BLaER1 treated with 17β-estradiol and CSF1 and Interleukin-3, amounts not matched to agents 10 nM and 100 nM (cell line): ENCODE results near the gene CACNA2D2.

ENCODE experiments used
- H3K27ac ChIP-seq, 11 experiments: shearing (Covaris generic); formaldehyde crosslinking; 2 replicates each; pipeline ENCODE4 v1.8.1; 2022
- H3K27me3 ChIP-seq, 11 experiments: shearing (Covaris generic); formaldehyde crosslinking; 2 replicates each; pipeline ENCODE4 v1.8.1; 2022
- H3K36me3 ChIP-seq, 11 experiments: shearing (Covaris generic); formaldehyde crosslinking; 2 replicates each; pipeline ENCODE4 v1.8.1; 2022
- H3K4me1 ChIP-seq, 10 experiments: shearing (Covaris generic); formaldehyde crosslinking; 2 replicates each; pipeline ENCODE4 v1.8.1; 2022
- H3K4me2 ChIP-seq, 11 experiments: shearing (Covaris generic); formaldehyde crosslinking; 2 replicates each; pipeline ENCODE4 v1.8.1; 2022
- H3K4me3 ChIP-seq, 10 experiments: shearing (Covaris generic); formaldehyde crosslinking; 2 replicates each; pipeline ENCODE4 v1.8.1; 2022
- H3K9ac ChIP-seq, 11 experiments: shearing (Covaris generic); formaldehyde crosslinking; 2 replicates each; pipeline ENCODE4 v1.8.1; 2022
- H3K9me3 ChIP-seq, 11 experiments: shearing (Covaris generic); formaldehyde crosslinking; replicated peaks in 1 of 11; 2 replicates each; pipeline ENCODE4 v1.8.1; 2022
- H4K20me1 ChIP-seq, 11 experiments: shearing (Covaris generic); formaldehyde crosslinking; 2 replicates each; pipeline ENCODE4 v1.8.1; 2022
- Cebpa-rat ChIP-seq, 11 experiments: shearing (Covaris generic); IDR thresholded peaks; 2 replicates each; pipeline ENCODE4 v1.8.1; 2022

The CACNA2D2 gene

GRCh38 chr3:50359760-50360110 is 143.7 kb downstream of the CACNA2D2 start:
- Histone ChIP-seq H3K27me3 (no peaks in the 10 kb centered on the region), H3K4me3 (peak overlapping the region in 4 of 10 experiments; percentile 72 to 82 (median 78); a peak in 5 of 20 replicates), H3K27ac (peak overlapping the region in 3 of 11 experiments; percentile 15 to 96 (median 47); a peak in 6 of 22 replicates), H4K20me1 (peaks cover 40 to 44% (median 43%) of the 10 kb centered on the region in 11 experiments), H3K36me3 (peaks cover 23 to 37% (median 28%) of the 10 kb centered on the region in 11 experiments), H3K9ac (peak overlapping the region in 3 of 11 experiments; percentile 16 to 92 (median 91); a peak in 2 of 22 replicates), H3K9me3 (no peaks in the 10 kb centered on the region), H3K4me1 (peaks cover 44 to 62% (median 58%) of the 10 kb centered on the region in 10 experiments), H3K4me2 (peak overlapping the region; percentile 29 to 100 (median 55); a peak in 18 of 22 replicates)
- no peak for TF ChIP-seq Cebpa-rat (IDR thresholded peaks at IDR 0.05)

GRCh38 chr3:50358911-50359759 is 144.3 kb downstream of the CACNA2D2 start, which contains the start of gene TMEM115:
Gene TMEM115, minus strand, starts transcription at chr3:50359521. Its CDS starts 458 bp downstream, at chr3:50359063.
- H3K36me3 ChIP-seq = peaks cover 29 to 43% (median 34%) of the 10 kb centered on the region in 11 experiments
- TF ChIP-seq Cebpa-rat (IDR thresholded peaks at IDR 0.05) = no peak
- H3K4me1 ChIP-seq = peaks cover 44 to 59% (median 53%) of the 10 kb centered on the region in 10 experiments
- H3K27ac ChIP-seq = peak within 1 kb of the TSS; percentile 84 to 96 (median 91)
- H3K9me3 ChIP-seq = no peaks in the 10 kb centered on the region
- H4K20me1 ChIP-seq = peaks cover 46 to 50% (median 49%) of the 10 kb centered on the region in 11 experiments
- no peaks in the 10 kb centered on the region for H3K27me3 ChIP-seq
- peak within 1 kb of the TSS; percentile 72 to 96 (median 82) for H3K4me3 ChIP-seq
- peak within 1 kb of the TSS; percentile 92 to 100 (median 99) for H3K4me2 ChIP-seq
- H3K9ac ChIP-seq = peak within 1 kb of the TSS; percentile 91 to 99 (median 93)

- TF ChIP-seq Cebpa-rat (IDR thresholded peaks at IDR 0.05) = no peak
- Histone ChIP-seq H3K4me2 (peak overlapping the region; percentile 92 to 100 (median 99)), H3K36me3 (peaks cover 36 to 50% (median 41%) of the 10 kb centered on the region in 11 experiments), H3K4me3 (peak overlapping the region; percentile 72 to 96 (median 82)), H3K9me3 (no peaks in the 10 kb centered on the region), H3K27me3 (no peaks in the 10 kb centered on the region), H3K27ac (peak overlapping the region; percentile 84 to 96 (median 91)), H4K20me1 (peaks cover 53 to 57% (median 56%) of the 10 kb centered on the region in 11 experiments), H3K9ac (peak overlapping the region; percentile 91 to 99 (median 93)), H3K4me1 (peaks cover 42 to 64% (median 55%) of the 10 kb centered on the region in 10 experiments)
Measured at GRCh38 chr3:50358355-50358910, 145.0 kb downstream of the CACNA2D2 start.

- Histone ChIP-seq H3K27ac (peak overlapping the region in 9 of 11 experiments; percentile 6 to 96 (median 47); a peak in 14 of 22 replicates), H3K4me1 (peaks cover 42 to 73% (median 61%) of the 10 kb centered on the region in 10 experiments), H3K9me3 (no peaks in the 10 kb centered on the region), H3K36me3 (peaks cover 42 to 60% (median 51%) of the 10 kb centered on the region in 11 experiments), H3K4me2 (peak overlapping the region; percentile 92 to 100 (median 99)), H4K20me1 (peaks cover 59 to 67% (median 65%) of the 10 kb centered on the region in 11 experiments), H3K4me3 (peak overlapping the region; percentile 72 to 96 (median 82)), H3K9ac (peak overlapping the region; percentile 91 to 99 (median 93)), H3K27me3 (no peaks in the 10 kb centered on the region)
- no peak for TF ChIP-seq Cebpa-rat (IDR thresholded peaks at IDR 0.05)
Measured at GRCh38 chr3:50357481-50357880, 146.0 kb downstream of the CACNA2D2 start.

GRCh38 chr3:50356553-50356952 is 146.9 kb downstream of the CACNA2D2 start:
- H3K9me3 ChIP-seq = no peaks in the 10 kb centered on the region
- H3K4me3 ChIP-seq = peak overlapping the region; percentile 72 to 96 (median 82)
- H3K9ac ChIP-seq = peak overlapping the region; percentile 91 to 99 (median 93); a peak in 20 of 22 replicates
- peaks cover 40 to 74% (median 67%) of the 10 kb centered on the region in 10 experiments for H3K4me1 ChIP-seq
- peak overlapping the region in 5 of 11 experiments; percentile 8 to 96 (median 91); a peak in 5 of 22 replicates for H3K27ac ChIP-seq
- peaks cover 42 to 69% (median 58%) of the 10 kb centered on the region in 11 experiments for H3K36me3 ChIP-seq
- TF ChIP-seq Cebpa-rat (IDR thresholded peaks at IDR 0.05) = no peak
- peaks cover 60 to 76% (median 74%) of the 10 kb centered on the region in 11 experiments for H4K20me1 ChIP-seq
- peak overlapping the region; percentile 92 to 100 (median 99) for H3K4me2 ChIP-seq
- no peaks in the 10 kb centered on the region for H3K27me3 ChIP-seq

- Histone ChIP-seq H3K4me2 (peak overlapping the region; percentile 92 to 100 (median 99)), H3K9me3 (no peaks in the 10 kb centered on the region), H3K9ac (peak overlapping the region; percentile 91 to 99 (median 93); a peak in 19 of 22 replicates), H4K20me1 (peaks cover 64 to 82% (median 80%) of the 10 kb centered on the region in 11 experiments), H3K27me3 (no peaks in the 10 kb centered on the region), H3K36me3 (peaks cover 42 to 72% (median 60%) of the 10 kb centered on the region in 11 experiments), H3K4me1 (peaks cover 46 to 78% (median 72%) of the 10 kb centered on the region in 10 experiments), H3K4me3 (peak overlapping the region; percentile 72 to 96 (median 82); a peak in 19 of 20 replicates), H3K27ac (peak overlapping the region in 5 of 11 experiments; percentile 8 to 96 (median 18); a peak in 5 of 22 replicates)
- no peak for TF ChIP-seq Cebpa-rat (IDR thresholded peaks at IDR 0.05)
Measured at GRCh38 chr3:50355829-50356552, 147.4 kb downstream of the CACNA2D2 start.

GRCh38 chr3:50354850-50355249 is 148.6 kb downstream of the CACNA2D2 start:
- H3K4me3 ChIP-seq = no peak overlapping the region
- H3K27me3 ChIP-seq = no peaks in the 10 kb centered on the region
- peaks cover 53 to 85% (median 77%) of the 10 kb centered on the region in 10 experiments for H3K4me1 ChIP-seq
- H3K4me2 ChIP-seq = peak overlapping the region in 6 of 11 experiments; percentile 97 to 100 (median 100); a peak in 9 of 22 replicates
- no peaks in the 10 kb centered on the region for H3K9me3 ChIP-seq
- H3K9ac ChIP-seq = peak overlapping the region in 6 of 11 experiments; percentile 14 to 99 (median 94); a peak in 2 of 22 replicates
- no peak for TF ChIP-seq Cebpa-rat (IDR thresholded peaks at IDR 0.05)
- H3K27ac ChIP-seq = peak overlapping the region in 2 of 11 experiments; percentile 22 to 31; a peak in 4 of 22 replicates
- peaks cover 64 to 82% (median 80%) of the 10 kb centered on the region in 11 experiments for H4K20me1 ChIP-seq
- H3K36me3 ChIP-seq = peaks cover 42 to 72% (median 60%) of the 10 kb centered on the region in 11 experiments
